HUES6 (cell line): ENCODE data around the gene ATP6V0D1.

ENCODE experiments used
- H3K27ac ChIP-seq: 2 replicates; pipeline ENCODE4 v1.7.0; 2013; ENCODE audit warnings: low read depth, mild to moderate bottlenecking, low read length, inconsistent platforms
- H3K27me3 ChIP-seq: 2 replicates; pipeline ENCODE4 v1.6.1; 2013; ENCODE audit warnings: low read length; ENCODE audit not compliant: control insufficient read depth, insufficient read depth
- H3K36me3 ChIP-seq: 2 replicates; pipeline ENCODE4 v1.6.1; 2013; ENCODE audit warnings: low read length; ENCODE audit not compliant: control insufficient read depth, insufficient read depth
- H3K4me1 ChIP-seq: 2 replicates; pipeline ENCODE4 v1.6.1; 2013; ENCODE audit warnings: low read length; ENCODE audit not compliant: control insufficient read depth, insufficient read depth
- H3K4me3 ChIP-seq: 2 replicates; pipeline ENCODE4 v1.5.1; 2013; ENCODE audit warnings: low read depth, low read length
- H3K9ac ChIP-seq: one replicate; pipeline ENCODE4 v1.6.1; 2013; ENCODE audit warnings: mild to moderate bottlenecking, low read length
- H3K9me3 ChIP-seq: 2 replicates; pipeline ENCODE4 v1.6.1; 2013; ENCODE audit warnings: low read depth, low read length; ENCODE audit not compliant: control insufficient read depth, insufficient read depth

The ATP6V0D1 gene

GRCh38 chr16:67412294-67412693 is 68.7 kb downstream of the ATP6V0D1 start:
- no peak overlapping the region for H3K9ac ChIP-seq
- no peaks in the 10 kb centered on the region for H3K36me3 ChIP-seq
- H3K4me1 ChIP-seq: peaks cover 20% of the 10 kb centered on the region
- H3K27ac ChIP-seq: no peak overlapping the region
- no peaks in the 10 kb centered on the region for H3K27me3 ChIP-seq
- H3K4me3 ChIP-seq: no peak overlapping the region
- no peaks in the 10 kb centered on the region for H3K9me3 ChIP-seq

DNA sequence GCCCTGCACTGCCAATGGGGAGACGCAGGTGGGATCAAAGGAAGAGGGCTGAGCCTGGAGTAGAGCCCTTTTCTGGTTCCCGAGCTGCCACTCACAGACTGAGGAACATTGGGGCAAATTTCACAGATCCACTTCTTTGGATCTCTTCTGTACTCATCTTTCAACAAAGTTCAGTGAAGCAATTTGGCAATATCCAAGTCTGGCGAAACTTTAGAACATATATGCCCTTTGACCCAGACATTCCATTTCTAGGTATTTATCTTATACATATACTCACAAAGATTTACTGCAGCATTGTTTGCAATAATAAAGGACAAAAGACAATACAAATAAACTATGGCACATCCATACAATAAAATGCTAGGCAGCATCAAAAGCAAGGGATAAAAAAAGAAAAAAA is 69.6 kb downstream of the ATP6V0D1 start:
- H3K27me3 ChIP-seq: no peaks in the 10 kb centered on the region
- no peak overlapping the region for H3K9ac ChIP-seq
- H3K9me3 ChIP-seq: no peaks in the 10 kb centered on the region
- H3K27ac ChIP-seq: no peak overlapping the region
- H3K4me3 ChIP-seq: no peak overlapping the region
- peaks cover 27% of the 10 kb centered on the region for H3K4me1 ChIP-seq
- no peaks in the 10 kb centered on the region for H3K36me3 ChIP-seq

GRCh38 chr16:67409631-67410030 is 71.3 kb downstream of the ATP6V0D1 start:
- Histone ChIP-seq H3K9ac (no peak overlapping the region), H3K27me3 (no peaks in the 10 kb centered on the region), H3K9me3 (no peaks in the 10 kb centered on the region), H3K4me1 (peaks cover 32% of the 10 kb centered on the region), H3K4me3 (no peak overlapping the region), H3K27ac (no peak overlapping the region), H3K36me3 (no peaks in the 10 kb centered on the region)

DNA sequence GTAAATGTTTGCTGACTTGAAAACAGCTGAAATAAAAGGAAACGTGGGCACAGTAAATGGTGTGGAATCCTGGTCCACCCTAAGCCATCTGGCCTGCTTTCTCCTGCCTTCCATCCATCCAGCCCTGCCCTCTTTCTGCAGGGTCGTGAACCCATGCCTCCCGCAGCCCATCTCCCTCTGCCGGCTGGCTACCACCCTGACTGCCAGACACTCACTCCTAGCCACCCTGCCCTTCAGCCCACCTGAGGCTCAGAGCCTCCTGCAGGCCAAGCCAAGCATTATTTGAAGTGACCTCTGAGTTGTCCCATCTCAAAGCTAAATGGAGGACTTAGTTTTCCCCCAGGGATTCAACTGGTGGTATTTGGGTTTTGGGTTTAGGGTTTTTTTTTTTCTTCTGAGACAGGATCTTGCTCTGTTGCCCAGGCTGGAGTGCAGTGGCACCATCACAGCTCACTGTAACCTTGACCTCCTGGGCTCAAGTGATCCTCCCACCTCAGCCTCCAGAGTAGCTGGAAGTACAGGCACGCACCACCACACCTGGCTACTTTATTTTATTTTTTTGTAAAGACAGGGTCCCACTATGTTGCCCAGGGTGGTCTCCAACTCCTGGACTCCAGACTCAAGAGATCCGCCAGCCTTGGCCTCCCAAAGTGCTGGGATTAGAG is 73.0 kb downstream of the ATP6V0D1 start:
- Histone ChIP-seq H3K9me3 (no peaks in the 10 kb centered on the region), H3K27ac (no peak overlapping the region), H3K9ac (no peak overlapping the region), H3K4me1 (peaks cover 28% of the 10 kb centered on the region), H3K27me3 (no peaks in the 10 kb centered on the region), H3K36me3 (no peaks in the 10 kb centered on the region), H3K4me3 (no peak overlapping the region)

DNA sequence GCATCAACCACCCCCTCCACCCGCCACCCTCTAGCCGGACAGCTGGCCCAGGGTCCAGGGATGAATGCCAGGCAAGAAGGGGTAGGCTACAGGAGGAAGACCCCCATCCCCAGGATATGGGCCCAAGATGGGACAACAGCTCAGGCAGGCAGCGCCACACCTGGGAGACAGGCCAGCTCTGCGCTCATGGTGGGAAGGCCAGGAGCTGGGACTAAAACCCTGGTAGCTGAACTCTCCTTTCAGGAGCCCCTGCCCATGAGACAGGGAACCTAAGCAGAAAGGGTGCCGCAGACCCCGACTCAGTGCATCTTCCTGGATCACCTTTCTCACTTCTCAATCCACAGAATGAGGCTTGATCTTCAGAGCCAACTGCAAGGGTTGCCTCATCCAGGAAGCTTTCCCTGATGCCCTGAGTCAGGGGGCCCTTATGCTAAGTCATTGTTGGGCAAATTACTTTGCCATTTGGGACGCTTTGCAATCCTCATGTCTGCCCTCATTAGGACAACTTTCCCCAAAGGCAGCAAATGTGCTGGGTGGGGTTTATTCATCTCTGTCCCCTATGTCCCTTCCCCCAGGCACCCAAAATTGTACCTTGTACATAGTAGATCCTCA is 73.7 kb downstream of the ATP6V0D1 start:
- no peaks in the 10 kb centered on the region for H3K27me3 ChIP-seq
- H3K4me3 ChIP-seq: no peak overlapping the region
- H3K27ac ChIP-seq: no peak overlapping the region
- no peak overlapping the region for H3K9ac ChIP-seq
- no peaks in the 10 kb centered on the region for H3K9me3 ChIP-seq
- no peaks in the 10 kb centered on the region for H3K36me3 ChIP-seq
- peaks cover 28% of the 10 kb centered on the region for H3K4me1 ChIP-seq

DNA sequence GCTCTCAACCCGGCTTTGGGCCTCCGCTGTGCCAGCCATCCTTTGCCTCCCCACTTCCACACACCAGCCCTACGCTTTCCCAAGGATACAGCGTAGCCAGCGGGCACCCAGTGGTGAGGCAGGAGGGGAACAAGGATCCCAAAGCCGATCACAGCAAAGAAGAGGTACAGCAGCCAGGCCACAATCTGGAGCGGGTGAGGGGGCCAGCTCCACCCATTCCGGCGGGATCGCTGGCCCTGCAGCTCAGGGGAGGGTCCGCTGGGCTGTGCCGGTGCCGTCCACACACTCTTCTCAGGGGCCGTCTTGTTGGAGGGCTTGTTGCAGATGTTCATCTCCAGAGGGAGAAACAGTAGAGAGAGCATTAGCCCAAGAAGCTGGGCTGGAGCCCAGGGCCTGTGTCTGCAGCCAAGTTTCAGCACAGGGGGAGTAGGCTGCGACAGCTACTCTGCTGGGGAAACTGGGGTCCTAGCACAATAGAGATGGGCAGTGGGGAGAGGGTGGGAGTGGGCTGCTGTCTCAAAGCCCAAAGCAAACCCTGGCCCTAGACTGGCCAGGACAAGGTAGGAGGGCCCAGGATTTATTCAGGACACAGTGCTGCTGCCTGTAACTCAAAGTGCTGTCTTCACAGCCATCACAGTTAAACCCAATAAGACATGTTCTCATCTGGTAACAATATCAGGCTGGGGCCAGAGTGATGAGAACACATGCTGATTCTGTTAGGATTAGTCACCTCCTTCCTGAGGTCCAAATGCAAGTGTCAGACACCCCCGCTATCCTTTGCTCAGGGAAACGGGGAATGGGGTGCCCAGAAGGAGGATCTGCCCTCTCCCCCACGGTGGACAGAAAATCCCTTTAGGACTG is 74.6 kb downstream of the ATP6V0D1 start:
- Histone ChIP-seq H3K36me3 (no peaks in the 10 kb centered on the region), H3K27me3 (no peaks in the 10 kb centered on the region), H3K27ac (no peak overlapping the region), H3K9me3 (no peaks in the 10 kb centered on the region), H3K4me3 (no peak overlapping the region), H3K4me1 (peaks cover 28% of the 10 kb centered on the region), H3K9ac (no peak overlapping the region)

- Histone ChIP-seq H3K4me3 (no peak overlapping the region), H3K9ac (no peak overlapping the region)
These were observed 75.6 kb downstream of the ATP6V0D1 start for GRCh38 chr16:67405336-67405735.

GRCh38 chr16:67404740-67405226 is 76.2 kb downstream of the ATP6V0D1 start:
- no peak overlapping the region for H3K4me3 ChIP-seq
- no peaks in the 10 kb centered on the region for H3K9me3 ChIP-seq
- H3K36me3 ChIP-seq: no peaks in the 10 kb centered on the region
- H3K9ac ChIP-seq: no peak overlapping the region
- H3K27ac ChIP-seq: no peak overlapping the region
- H3K27me3 ChIP-seq: no peaks in the 10 kb centered on the region
- H3K4me1 ChIP-seq: peaks cover 30% of the 10 kb centered on the region

More at GRCh38 chr16:67405336-67405735, 75.6 kb downstream of the ATP6V0D1 start:
- Histone ChIP-seq H3K36me3 (no peaks in the 10 kb centered on the region), H3K27me3 (no peaks in the 10 kb centered on the region), H3K27ac (no peak overlapping the region), H3K4me1 (peaks cover 28% of the 10 kb centered on the region), H3K9me3 (no peaks in the 10 kb centered on the region)

- Histone ChIP-seq H3K36me3 (no peaks in the 10 kb centered on the region), H3K27ac (no peak overlapping the region), H3K27me3 (peaks cover 2% of the 10 kb centered on the region; the same call in 1 of the 2 replicates), H3K9ac (no peak overlapping the region), H3K9me3 (no peaks in the 10 kb centered on the region), H3K4me3 (no peak overlapping the region), H3K4me1 (peaks cover 36% of the 10 kb centered on the region)
These were observed 76.9 kb downstream of the ATP6V0D1 start for GRCh38 chr16:67403976-67404555.

DNA sequence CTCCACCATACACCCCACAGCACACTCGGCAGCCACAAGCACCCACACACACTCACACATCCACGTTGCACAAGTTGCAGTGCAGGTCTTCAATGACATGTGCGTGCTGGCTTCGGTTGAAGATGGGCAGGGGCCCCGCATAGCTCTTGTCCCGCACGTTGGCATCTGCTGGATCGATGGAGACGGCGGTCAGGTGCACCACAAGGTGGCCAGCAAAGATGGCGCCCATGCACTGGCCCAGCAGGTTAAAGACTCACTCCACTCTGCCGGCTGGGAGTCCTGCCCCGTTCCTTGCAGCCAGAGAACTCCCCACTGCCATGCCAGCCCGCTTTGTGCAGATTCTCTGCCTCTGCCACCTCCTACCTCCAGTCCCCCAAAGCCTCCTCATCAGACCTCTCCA is 80.1 kb downstream of the ATP6V0D1 start:
- H3K36me3 ChIP-seq: no peaks in the 10 kb centered on the region
- H3K27me3 ChIP-seq: peaks cover 15% of the 10 kb centered on the region
- no peak overlapping the region for H3K27ac ChIP-seq
- H3K9me3 ChIP-seq: no peaks in the 10 kb centered on the region
- no peak overlapping the region for H3K9ac ChIP-seq
- no peak overlapping the region for H3K4me3 ChIP-seq
- peaks cover 36% of the 10 kb centered on the region for H3K4me1 ChIP-seq
